Activated T-cell treated with anti-CD3 and anti-CD28 coated beads, Interleukin-2, amount 50 U/mL, for 1 hour (primary cell): ENCODE data around the gene TMEM139.
"Not testable (repeated sequence)": the region's sequence is repeated elsewhere in the genome, so short reads cannot be mapped to it uniquely, and the experiment has no call there.

Source experiments
- DNase-seq: peaks from one replicate; pipeline ENCODE4 v3.0.0-alpha.2; 2020

Gene TMEM139

GRCh38 chr7:143289888-143290287 is 5.1 kb downstream of the TMEM139 start:
- not testable (repeated sequence) for DNase-seq

- DNase-seq: no peak
Measured at GRCh38 chr7:143290293-143290692, 5.5 kb downstream of the TMEM139 start.

- no peak for DNase-seq
Measured at GRCh38 chr7:143292876-143293275, 8.1 kb downstream of the TMEM139 start.

- no peak for DNase-seq
Measured at GRCh38 chr7:143295870-143296269, 11.1 kb downstream of the TMEM139 start.

GRCh38 chr7:143296686-143297085 is 11.9 kb downstream of the TMEM139 start:
- DNase-seq: no peak

- no peak for DNase-seq
Measured at GRCh38 chr7:143299346-143299745, 14.6 kb downstream of the TMEM139 start.

- peak; percentile 69 for DNase-seq
Measured at GRCh38 chr7:143299840-143300239, 15.1 kb downstream of the TMEM139 start.

GRCh38 chr7:143300959-143301935 is 16.5 kb downstream of the TMEM139 start:
- no peak for DNase-seq

- no peak for DNase-seq
Measured at GRCh38 chr7:143303733-143304132, 19.0 kb downstream of the TMEM139 start.

GRCh38 chr7:143304938-143305337 is 20.2 kb downstream of the TMEM139 start:
- no peak for DNase-seq

- DNase-seq: peak; percentile 75
Measured at GRCh38 chr7:143305423-143306070, 20.8 kb downstream of the TMEM139 start.

- DNase-seq: no peak
Measured at GRCh38 chr7:143308632-143309031, 23.9 kb downstream of the TMEM139 start.

- no peak for DNase-seq
Measured at GRCh38 chr7:143314127-143314526, 29.4 kb downstream of the TMEM139 start.

GRCh38 chr7:143315776-143316175 is 31.0 kb downstream of the TMEM139 start, which contains the start of gene CLCN1:
Gene CLCN1 (plus strand): TSS chr7:143316111. CDS start chr7:143316213, 102 bp downstream.
- DNase-seq: no peak

GRCh38 chr7:143316492-143316891 is 31.7 kb downstream of the TMEM139 start:
- DNase-seq: no peak

GRCh38 chr7:143318661-143319060 is 33.9 kb downstream of the TMEM139 start:
- no peak for DNase-seq

- no peak for DNase-seq
Measured at GRCh38 chr7:143320620-143321019, 35.9 kb downstream of the TMEM139 start.

- no peak for DNase-seq
Measured at GRCh38 chr7:143321242-143321641, 36.5 kb downstream of the TMEM139 start.

- DNase-seq: no peak
Measured at GRCh38 chr7:143321734-143322133, 37.0 kb downstream of the TMEM139 start.

GRCh38 chr7:143322760-143323633 is 38.2 kb downstream of the TMEM139 start:
- no peak for DNase-seq

- DNase-seq: no peak
Measured at GRCh38 chr7:143323653-143324052, 38.9 kb downstream of the TMEM139 start.

- no peak for DNase-seq
Measured at GRCh38 chr7:143325240-143325639, 40.5 kb downstream of the TMEM139 start.

GRCh38 chr7:143327903-143328302 is 43.1 kb downstream of the TMEM139 start:
- no peak for DNase-seq
